ENCODE results near the gene LCE3C.
"Not testable (repeated sequence)": the region's sequence is repeated elsewhere in the genome, so short reads cannot be mapped to it uniquely, and the experiment has no call there.

The LCE3C gene, protein sequence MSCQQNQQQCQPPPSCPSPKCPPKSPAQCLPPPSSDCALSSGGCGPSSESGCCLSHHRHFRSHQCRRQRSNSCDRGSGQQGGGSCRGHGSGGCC

DNA sequence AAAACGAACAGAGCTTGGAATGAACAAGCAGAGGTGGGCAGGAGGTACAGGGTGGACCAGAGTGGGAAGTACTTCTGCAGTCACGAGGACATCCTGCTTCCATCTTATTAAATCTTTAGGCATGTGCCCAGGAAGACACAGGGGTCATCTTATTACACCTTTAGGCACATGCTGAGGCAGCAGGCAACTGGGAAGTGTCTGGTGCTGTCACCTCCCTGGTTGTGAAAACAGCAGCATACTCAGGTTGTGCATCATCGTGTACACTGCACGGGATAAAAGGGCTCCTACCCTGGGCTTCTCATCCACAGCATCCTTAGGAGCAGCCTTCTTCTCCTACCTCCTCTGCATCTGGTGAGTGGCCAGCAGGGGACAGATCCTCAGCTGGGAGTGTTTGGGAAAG, at the start of gene LCE3C:
TSS of gene LCE3C (plus strand) at position 301 of the 400 bp plus-strand sequence. CDS start 498 bp downstream, outside the sequence.
- DNase-seq: no peak

DNA sequence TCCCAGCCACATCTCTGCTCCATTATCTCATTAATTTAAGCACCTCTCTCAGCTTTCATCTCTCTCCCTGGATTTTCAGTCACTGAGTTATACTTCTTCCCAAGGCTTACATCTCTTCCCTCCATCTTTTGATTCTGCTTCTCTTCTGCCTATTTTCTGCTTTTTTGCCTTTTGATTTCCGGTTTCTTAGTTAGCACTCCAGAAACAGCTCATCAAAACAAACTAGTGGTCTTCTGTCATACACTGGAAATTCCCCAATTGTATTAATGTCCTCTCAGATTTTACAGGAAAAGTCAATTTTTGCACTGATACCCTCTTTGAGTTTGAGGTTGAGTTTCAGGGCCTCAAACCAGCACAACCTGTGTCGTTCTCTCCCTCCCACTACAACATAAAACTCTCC, 34.9 kb upstream of the LCE3C start:
- no peak for DNase-seq

DNA sequence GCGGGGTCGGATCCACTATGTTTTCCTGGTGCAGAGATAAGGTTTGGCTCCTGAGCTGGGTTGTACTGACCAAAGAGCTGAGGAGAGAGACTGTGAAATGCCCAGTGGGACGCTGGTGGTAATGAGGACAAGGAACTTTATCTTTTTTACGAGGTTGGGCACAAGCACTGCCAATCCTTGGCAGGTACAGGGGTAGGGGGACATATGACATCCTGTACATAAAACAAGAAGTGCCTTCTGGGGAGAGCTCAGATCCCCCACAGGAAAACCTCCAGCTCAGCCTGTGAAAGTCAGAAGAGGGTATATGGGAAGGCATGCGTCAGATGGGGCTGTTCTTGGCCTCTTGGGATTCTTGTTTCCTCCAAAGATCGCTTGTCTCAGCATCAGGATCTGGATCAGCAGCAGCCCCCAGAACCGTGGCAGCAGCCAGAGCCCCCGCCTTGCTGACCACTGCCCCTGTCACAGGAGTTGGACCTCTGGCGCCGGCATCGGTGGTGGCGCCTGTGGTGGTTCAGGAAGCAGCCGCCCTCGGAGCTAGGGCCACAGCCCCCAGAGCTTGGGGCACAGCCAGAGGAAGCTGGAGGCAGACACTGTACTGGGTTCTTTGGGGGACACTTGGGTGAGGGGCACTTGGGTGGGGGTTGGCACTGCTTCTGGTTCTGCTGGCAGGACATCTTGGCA, 34.4 kb upstream of the LCE3C start:
- DNase-seq: no peak

DNA sequence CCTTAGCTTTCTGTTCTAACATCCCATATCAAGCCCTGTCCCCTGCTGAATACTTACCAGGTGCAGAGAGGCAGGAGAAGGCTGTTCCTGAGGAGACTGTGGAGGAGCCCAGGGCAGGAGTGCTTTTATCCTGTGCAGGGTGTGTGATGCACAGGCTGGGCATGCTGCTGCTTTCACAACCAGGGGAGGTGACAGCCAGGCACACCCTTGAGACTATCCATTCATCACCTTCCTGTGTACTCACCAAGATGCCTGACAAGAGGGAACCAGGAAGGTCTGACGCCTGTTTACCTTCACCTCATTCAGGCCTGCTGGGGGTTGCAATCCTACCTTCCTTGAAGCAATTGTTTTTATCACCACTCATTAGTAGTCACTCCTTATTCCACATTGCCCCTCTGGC, 33.4 kb upstream of the LCE3C start, which contains the start of gene LCE3E:
TSS of gene LCE3E (minus strand) at position 100 of the 400 bp plus-strand sequence. CDS start 572 bp downstream, outside the sequence.
- no peak for DNase-seq

DNA sequence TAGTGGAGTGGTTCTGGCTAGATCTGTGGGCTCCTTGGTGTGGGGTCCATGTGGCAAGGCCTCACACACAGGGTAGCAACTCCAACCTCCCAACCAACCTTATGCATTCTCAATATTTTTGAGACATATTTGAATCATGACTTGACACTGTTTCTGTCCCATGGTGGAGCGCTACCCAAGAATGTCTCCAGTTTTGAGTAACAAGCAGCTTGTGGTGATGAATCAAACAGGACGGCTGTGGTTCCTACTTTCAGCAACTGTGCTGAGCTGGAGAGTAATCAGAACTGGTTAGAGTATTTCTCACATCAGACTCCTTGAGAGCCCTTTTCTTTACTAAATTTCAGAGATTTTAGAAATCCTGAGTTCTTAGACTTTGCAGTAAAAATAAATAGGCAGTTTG, 22.9 kb upstream of the LCE3C start:
- DNase-seq: no peak

DNA sequence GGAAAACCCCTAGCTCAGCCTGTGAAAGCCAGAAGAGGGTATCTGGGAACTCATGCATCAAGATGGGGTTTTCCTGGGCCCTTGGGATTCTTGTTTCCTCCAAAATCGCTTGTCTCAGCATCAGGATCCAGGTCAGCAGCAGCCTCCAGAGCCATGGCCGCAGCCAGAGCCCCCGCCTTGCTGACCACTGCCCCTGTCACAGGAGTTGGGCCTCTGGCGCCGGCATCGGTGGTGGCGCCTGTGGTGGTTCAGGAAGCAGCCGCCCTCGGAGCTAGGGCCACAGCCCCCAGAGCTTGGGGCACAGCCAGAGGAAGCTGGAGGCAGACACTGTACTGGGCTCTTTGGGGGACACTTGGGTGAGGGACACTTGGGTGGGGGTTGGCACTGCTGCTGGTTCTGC, 20.5 kb upstream of the LCE3C start:
- not testable (repeated sequence) for DNase-seq

DNA sequence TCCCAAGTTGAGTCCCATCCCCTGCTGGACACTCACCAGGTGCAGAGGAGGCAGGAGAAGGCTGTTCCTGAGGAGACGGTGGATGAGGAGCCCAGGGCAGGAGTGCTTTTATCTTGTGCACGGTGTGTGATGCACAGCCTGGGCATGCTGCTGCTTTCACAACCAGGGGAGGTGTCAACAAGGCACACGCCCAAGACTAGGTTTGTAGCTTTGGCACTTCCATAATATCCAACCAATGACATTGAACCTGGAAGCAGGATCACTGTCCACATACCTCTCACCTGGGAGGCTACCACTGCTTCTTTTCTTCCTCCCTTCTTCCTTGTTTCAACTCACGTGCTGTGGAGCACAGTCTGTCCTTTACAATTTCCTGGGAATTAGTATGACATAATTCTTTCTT, 19.6 kb upstream of the LCE3C start, which contains the start of gene LCE3D:
TSS of gene LCE3D (minus strand) at position 84 of the 400 bp plus-strand sequence. CDS start 580 bp downstream, outside the sequence.
- no peak for DNase-seq

DNA sequence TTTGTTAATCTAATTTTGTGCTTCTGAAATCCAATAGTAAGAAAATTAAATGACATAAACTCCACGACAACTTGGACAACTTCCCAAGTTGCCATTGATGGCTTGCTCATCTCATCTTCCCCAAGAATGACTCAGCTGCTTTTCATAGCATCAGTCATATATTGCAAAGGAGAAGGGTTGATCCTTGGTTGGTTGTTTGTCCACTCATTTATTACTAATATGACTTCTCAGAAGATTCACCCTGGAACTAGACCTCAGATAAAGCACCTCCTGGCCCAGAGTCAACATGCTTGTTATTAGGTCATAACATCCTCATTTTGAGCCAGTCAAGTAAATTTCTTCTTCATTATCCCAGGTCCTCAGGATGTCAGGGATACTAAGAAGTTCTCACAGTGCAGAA, 17.4 kb upstream of the LCE3C start:
- DNase-seq: no peak

DNA sequence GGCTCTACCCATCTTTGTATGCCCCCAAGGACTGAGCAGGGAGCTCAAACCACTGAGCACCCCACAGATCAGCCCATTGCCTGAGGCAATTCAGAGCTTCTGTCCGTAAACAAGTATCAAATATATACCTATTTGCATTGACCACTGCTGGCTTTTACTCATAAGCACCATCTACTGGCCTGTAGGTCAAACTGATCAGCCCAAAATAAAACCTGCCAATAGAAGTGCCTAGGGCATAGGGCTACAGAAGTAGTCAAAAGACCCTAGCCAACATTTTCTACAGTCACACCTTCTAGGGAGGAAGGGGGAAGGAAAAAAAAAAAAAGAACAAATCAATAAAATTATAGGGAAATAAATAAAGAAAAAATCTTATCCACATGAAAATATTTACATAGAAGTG, 14.4 kb upstream of the LCE3C start:
- no peak for DNase-seq

DNA sequence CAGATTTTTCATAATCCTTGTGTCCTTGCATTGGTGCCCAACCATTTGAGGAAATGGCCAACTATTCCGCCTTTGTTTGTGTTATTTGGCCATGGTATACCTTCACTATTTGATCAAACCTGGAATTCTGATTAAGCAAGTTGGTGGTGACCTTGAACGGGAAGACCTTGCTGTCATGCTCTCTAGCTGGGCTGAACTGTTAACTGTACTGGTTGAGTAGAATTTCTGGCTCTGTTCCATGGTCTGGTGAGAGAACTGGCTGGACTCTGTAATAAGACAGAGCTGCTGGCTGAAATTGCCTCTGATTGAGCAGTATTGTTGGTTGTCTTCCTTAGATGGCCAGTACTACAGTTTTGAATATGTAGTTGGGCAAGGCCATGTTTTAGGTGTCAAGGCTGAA, 3.0 kb upstream of the LCE3C start:
- no peak for DNase-seq

DNA sequence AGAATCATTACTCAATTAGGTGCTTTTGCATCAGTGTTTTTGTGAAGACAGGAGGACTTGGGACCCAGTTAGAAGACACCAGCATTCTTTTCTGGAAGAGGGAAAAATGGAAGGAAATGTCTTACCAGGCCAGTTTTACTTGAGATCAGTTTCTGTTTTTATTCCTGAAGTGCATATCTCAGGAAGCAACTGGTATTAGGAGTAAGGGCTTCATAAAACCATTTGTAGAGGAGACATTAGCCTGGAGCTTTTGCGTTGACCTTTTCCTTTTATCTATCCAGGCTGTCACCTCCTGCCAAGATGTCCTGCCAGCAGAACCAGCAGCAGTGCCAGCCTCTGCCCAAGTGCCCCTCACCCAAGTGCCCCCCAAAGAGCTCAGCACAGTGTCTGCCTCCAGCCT, 13.5 kb downstream of the LCE3C start, which contains the start of gene LCE3B:
TSS of gene LCE3B (plus strand) at position 301 of the 400 bp plus-strand sequence. CDS start at position 301, 0 bp downstream.
- DNase-seq: no peak

DNA sequence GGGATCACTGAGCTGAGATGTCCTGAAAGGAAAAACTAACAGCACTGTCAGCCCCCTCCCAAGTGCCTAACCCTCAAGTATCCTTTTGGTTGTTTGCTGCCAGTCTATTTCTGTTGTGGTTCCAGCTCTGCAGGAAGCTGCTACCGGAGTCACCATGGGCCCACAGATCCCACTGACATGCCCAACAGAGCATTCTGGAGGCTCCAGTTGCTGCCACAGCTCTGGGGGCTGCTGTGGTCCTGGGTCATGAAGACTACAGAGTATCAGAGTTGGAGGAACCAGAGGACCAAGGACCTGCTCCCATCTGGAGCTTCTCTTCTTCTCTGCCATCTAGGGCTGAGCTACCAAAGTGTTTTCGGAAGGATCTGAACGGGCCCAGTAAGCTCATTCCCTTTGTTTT, 22.0 kb downstream of the LCE3C start:
- no peak for DNase-seq

DNA sequence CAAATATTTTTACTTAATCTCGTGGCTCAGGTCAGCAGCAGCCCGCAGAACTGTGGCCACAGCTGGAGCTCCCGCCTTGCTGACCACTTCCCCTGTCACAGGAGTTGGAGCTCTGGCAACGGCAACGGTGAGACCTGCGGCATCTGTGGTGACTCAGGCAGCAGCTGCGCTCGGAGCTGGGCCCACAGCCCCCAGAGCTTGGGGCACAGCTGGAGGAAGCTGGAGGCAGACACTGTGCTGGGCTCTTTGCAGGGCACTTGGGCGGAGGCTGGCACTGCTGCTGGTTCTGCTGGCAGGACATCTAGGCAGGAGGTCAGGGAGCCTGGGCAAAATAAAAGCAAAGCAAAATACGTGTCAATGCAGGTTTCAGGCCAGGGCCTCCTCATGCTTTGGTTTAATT, 22.8 kb downstream of the LCE3C start, which contains the start of gene LCE3A:
TSS of gene LCE3A (minus strand) at position 301 of the 400 bp plus-strand sequence. CDS start at position 301, 0 bp downstream.
- no peak for DNase-seq

DNA sequence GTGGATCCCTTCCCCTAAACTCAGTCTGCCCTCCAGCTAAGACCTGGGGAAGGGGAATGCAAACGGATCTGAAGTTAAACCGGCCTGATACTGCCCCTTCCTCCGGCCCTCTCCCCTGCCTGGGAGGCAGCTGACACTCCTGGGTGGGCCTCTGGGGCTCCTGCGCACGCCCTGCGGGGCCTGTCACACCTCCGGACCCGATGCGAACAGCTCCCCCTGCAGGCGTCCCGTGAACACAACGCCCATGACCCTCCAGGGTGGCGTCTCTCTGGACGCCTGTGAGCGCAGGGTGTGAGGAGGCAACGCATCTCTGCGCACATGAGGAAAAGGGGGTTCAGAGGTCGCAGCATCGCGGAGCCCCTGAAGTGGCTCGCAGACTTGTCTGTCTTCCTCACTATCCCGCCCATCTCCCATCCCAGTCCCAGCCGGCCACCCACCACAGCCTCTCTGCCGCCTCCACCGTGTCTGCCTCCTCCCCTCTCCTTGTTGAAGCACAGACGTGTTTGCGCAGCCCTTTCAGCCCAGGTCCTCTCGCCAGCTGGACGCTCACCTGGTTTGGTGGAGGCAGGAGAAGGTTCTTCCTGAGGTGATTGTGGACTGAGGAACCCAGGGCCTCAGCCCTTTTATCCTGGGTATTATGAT, 23.3 kb downstream of the LCE3C start:
- DNase-seq: no peak

DNA sequence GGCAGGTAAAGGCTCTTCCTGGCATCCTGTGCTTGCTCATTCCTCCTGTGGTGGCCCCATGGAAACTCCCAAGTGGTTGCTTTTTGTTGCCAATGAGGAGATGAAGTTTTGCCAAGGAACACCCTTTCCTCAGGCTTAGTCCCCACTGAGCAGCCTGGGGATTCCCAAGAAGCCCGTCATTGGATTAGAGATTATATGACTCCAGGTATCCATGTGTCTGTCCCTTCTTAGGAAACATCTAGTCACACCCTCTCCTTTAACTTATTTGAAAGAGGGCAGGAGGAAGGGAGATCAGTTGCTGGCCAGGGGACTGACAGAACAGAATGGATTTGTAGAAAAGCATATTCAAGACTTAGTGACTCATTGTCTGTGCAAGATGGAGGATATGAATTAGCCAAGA, 26.7 kb downstream of the LCE3C start:
- no peak for DNase-seq

DNA sequence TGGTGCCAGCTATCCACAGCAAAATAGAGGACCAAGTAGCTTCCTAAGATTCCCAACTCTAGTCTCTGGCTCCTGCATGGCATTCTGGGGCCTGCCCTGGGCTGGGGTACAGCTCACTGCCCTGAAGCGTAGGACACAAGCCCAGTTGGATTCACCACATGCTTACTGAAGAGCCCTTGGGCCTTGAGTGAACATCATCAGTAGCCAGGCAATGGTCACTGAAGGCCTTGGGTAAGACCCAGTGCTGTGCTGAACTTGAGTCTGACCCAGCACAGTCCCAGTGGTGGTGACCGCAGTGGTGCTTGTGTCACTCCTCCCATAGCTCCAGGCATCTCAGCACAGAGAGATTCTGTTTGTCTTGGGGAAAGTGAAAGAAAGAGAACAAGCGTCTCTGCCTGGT, 30.6 kb downstream of the LCE3C start:
- no peak for DNase-seq

DNA sequence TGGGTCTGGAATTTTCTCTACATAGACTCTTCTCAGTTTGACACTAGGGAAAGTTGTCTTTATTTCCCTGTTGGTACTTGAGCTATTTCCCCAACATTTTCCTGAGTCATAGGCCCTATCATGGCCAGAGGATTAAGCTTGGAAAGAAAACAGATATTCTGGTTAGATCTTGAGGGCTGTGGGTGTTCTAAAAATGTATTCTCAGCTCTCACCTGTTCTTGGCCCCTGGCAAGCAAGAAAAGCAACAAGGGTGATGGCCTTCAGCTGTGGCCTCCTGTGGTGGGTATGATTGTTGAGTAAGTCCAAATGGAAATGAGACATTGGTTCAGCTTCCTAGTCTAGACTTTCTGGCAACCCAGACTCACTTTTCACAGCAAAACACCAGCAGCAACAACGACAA, 40.3 kb downstream of the LCE3C start:
- no peak for DNase-seq

DNA sequence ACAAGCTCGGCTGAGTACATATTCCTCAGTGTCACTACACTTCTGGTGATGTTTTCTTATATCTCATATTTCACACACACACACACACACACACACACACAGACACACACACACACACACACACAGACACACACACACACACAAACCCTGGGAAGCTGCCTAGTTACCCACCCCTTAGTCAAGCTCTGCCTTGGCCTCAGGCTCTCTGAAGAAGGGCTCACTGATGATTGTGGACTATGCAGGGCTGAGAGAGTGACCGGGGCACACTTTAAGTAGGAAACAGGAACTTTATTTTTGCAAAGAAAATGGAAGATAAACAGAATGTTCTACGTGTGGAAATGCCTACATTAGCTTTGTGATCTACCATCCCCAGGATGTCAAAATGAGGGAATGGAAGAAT, 43.9 kb downstream of the LCE3C start:
- DNase-seq: no peak

DNA sequence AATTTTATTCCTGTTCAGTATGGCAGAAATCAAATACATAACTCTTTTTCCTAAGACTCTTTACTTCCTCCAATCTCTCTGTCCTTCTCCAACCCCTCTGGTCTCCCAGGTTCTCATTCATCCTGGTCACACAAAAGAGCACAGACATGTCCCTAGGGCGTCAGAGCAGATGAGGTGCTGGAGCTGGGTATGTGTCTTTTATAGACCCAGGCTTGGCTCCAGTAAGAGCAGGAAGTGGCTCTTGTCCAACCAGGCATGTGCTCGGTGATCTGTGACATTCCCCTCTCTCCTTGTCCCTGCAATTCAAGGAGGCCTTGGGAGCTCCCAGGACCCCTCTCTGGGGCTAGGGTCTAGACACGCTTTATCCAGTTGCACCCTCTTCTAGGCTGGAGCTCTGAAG, 45.1 kb downstream of the LCE3C start:
- no peak for DNase-seq

DNA sequence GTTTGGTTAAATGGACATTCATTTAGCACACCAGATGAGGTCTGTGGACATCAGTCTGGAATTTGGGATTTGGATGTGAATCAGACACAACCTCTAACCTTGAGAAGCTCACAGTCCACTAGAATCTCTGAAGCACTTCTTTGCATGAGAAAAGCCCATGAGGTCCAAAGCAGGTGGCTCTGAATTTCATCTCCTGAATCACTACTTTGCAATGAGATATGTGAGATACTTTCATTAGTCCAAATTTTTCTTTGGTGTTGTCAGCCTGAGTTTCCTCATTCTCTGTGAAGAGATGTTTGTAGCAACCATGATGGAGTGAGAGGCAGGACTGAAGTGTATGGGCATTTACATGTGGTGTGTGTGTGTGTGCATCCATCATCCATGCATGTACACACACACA, 46.6 kb downstream of the LCE3C start:
- no peak for DNase-seq
